Activated naive CD4-positive, alpha-beta T cell treated with anti-CD3 and anti-CD28 coated beads, Interleukin-2, amount 50 U/mL, for 72 hours (primary cell): ENCODE results near the gene DLG2. TPM values are rescaled to one million over a fixed set of nuclear protein-coding genes. Genes with fewer than 3 reads are reported as not detected.

Experiments
- ATAC-seq, 2 donors: fragments of 150-1000 bp; cut with Tn5 transposase; 2 replicates each; pipeline ENCODE4 v1.10.0; 2021; ENCODE audit warnings: mild to moderate bottlenecking in 2 of 2, moderate library complexity in 2 of 2
- DNase-seq, 2 donors: peaks; one replicate each; pipeline ENCODE4 v3.0.0; 2021 to 2022; ENCODE audit warnings: low spot score in 2 of 2
- H3K27ac Mint-ChIP-seq, 2 donors: one replicate each; pipeline ENCODE4 v1.8.0; 2022; ENCODE audit warnings: mild to moderate bottlenecking in 2 of 2, mixed read lengths in 2 of 2
- H3K36me3 Mint-ChIP-seq, 2 donors: one replicate each; pipeline ENCODE4 v1.8.0; 2022; ENCODE audit warnings: mixed read lengths in 2 of 2
- H3K9me3 Mint-ChIP-seq, 2 donors: one replicate each; pipeline ENCODE4 v1.8.0; 2022; ENCODE audit warnings: mixed read lengths in 2 of 2
- total RNA-seq, 2 donors: library from RNA; stranded (reverse); gene quantifications; one replicate each; pipeline ENCODE4 v1.2.3, GENCODE V29; 2022

DLG2 gene
- total RNA-seq, 2 donors from 2014 or later = 4.2 to 5.4 TPM

DNA sequence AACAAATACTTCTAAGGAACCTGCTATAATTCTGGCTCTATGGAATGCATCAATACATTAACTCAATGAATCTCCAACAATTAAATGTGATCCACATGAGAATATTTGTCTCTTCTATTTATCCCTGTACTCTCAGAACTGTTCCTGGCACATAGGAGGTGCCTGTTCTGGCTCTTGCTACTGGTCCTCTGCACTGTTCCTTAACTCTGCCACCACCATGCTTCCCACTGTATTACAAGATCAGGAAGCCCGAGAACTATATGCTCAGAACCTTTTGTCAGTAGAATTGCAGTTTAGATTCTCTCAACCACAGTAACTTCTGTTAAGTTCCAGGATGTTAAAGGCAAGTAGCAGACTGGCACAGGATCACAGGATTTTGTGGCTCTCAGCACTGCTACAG, 1964.7 kb downstream of the DLG2 start:
- Mint-ChIP-seq H3K9me3 (no peaks in the 10 kb centered on the region), H3K27ac (no peak overlapping the region), H3K36me3 (no peaks in the 10 kb centered on the region)
- DNase-seq (no peak), ATAC-seq (no peak)

DNA sequence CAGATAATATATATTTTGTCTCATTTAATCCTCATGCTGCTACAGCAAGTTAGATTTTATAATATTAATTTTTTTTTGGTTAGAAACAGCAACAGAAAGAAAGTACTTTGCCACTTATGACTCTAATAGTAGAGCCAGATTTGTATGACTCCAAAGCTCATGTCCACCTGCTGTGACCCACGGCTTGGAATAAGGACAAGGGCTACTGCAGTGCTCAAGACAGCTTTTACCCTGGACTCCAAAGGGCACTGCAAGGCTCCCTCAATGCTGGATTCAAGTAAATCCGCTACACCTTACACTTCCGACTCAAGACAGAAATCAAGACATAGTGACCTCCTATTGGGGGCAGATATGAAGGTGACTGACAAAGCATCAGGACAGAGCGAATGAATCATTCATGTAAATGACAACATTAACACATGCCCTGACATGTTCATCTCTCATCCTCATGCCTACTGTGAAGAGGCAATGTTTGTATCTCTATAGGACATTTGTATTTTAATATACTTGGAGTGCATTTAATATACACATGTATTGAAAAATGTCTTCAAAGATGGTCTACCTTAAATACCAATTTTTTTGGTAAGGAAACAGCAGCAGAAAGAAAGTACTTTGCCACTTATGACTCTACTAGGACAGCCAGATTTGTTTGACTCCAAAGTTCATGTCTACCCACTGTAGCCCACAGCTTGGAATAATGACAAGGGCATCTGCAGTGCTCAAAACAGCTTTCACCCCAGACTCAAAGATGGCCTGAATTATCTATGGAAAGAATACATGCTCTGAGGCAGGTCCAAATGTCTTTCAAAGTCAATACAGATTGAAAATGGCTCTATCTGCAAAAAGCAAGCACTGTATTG, 1965.4 kb downstream of the DLG2 start:
- DNase-seq = no peak
- ATAC-seq = no peak
- H3K27ac Mint-ChIP-seq = no peak overlapping the region
- H3K9me3 Mint-ChIP-seq = no peaks in the 10 kb centered on the region
- H3K36me3 Mint-ChIP-seq = no peaks in the 10 kb centered on the region

DNA sequence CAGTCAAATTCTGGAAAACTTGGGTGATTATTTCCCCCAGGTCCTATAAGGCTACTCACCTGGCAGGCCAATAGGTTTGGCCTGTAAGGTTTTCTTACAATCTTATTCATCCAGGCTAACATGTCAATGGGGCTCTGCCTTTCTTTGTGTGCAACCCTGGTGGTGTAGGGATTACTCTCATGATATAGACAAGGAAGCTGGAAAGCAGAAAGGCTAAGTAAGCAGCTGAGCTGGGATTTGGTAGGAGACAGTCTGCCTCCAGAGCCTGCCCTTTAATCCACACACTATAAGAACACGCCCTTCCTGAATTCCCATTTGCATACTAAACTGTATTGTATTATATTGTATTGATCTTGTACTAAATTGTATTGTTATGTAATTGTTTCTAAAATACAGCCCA, 1967.7 kb downstream of the DLG2 start:
- no peak for ATAC-seq
- no peak for DNase-seq
- H3K27ac Mint-ChIP-seq = no peak overlapping the region
- no peaks in the 10 kb centered on the region for H3K9me3 Mint-ChIP-seq
- H3K36me3 Mint-ChIP-seq = no peaks in the 10 kb centered on the region

DNA sequence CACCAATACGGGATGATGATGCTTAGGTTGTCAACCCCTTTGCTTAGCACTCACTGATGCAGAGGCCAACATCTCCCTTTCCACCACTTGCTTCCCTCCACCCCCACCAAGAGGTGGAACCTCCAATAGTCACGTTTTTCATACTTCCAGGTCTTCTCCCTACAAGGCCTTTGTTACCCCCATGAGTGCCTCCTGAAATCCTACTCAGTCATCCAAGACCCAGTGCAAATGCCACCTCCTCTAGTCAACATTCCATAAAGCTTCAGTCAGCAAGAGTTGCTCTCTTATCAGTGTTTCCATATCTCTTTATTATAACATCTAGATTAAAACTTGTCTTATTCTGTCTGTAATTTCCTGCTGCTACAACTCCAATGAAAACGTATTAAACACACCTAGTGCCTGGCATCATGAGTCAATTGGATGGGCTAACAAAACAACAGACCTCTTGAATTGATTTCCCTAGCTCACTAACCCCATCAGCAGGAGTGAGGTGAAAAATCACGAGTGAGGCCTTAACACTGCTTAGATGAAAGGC, 1970.3 kb downstream of the DLG2 start:
- H3K27ac Mint-ChIP-seq = no peak overlapping the region
- no peak for ATAC-seq
- DNase-seq = no peak
- no peaks in the 10 kb centered on the region for H3K9me3 Mint-ChIP-seq
- H3K36me3 Mint-ChIP-seq = no peaks in the 10 kb centered on the region

DNA sequence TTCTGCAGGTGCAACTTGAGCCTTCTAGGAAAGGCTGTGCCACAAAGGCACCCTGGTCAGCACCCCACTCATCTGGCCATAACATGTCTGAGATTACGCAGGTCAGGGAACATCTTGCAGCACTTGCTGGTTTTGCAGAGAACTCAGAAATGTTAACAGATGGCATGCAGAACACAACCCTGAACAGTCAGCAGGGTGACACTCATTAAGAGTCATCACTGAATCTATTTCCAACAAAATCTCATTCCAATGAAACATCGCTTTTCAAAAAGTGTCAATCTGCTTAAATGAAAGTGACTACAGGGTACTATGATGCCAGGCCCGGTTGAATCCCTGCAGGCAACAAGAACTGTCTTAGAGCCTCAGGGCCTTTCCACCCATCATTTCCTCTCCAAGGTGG, 1971.2 kb downstream of the DLG2 start:
- ATAC-seq (no peak), DNase-seq (no peak)
- Mint-ChIP-seq H3K27ac (no peak overlapping the region), H3K9me3 (no peaks in the 10 kb centered on the region), H3K36me3 (no peaks in the 10 kb centered on the region)

DNA sequence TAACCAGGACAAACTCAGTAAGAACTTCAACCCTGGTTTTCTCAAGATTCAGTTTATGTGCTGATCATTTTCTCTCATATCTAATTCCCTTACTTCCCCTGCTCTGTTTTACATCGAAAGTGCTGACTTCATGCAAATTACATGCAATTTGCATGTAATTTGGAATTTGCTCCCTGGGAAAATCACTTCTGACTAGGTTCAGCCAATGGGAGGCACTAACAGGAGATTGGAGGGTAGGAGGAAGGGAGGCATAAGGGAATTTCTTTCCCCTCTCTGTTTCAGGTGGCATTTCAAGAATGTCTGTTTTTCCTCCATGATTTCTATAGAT, 1977.7 kb downstream of the DLG2 start:
- ATAC-seq (no peak), DNase-seq (no peak)
- Mint-ChIP-seq H3K9me3 (no peaks in the 10 kb centered on the region), H3K27ac (no peak overlapping the region), H3K36me3 (no peaks in the 10 kb centered on the region)

DNA sequence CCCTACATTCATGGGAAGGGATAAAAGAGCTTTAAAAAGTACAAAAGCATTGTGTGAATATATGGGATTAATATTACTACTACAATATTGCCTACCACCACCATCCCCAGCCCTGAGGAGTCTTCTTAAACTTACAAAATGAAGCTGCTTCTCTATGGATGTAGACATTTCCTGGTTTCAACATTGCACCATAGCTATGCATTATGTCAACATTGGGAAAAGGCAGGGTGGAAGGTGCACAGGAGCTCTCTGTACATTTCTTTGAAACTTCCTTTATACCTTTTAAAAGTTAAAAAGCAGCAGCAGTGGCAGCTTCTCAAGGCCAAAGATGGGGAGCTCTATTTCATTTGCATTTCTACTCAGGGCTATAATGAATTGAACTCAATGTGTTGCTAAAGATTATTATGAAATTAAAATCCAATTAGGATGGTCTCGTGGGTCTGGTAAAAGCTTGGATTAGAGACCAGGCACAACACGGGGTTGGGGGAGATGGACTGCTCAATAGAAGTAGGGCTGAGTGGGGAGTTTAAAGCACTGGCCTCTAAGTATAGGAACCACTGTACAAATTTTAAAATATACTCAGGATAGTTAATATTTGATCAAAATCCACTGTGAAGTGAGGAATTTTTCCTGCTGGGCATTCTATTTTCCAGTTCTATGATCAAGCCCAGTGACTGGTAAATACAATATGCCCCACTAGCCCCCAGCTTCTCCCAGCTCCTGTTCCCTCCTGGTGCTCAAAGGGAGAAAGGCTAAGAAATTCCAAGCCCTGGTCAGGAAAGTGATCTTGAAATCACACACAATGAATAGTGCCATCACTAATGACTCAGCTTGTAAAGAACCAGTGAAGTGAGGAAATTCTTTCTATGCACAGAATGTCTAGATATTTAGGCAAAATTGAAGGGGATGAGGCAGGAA, 1978.3 kb downstream of the DLG2 start:
- H3K36me3 Mint-ChIP-seq = no peaks in the 10 kb centered on the region
- no peak for DNase-seq
- H3K27ac Mint-ChIP-seq = no peak overlapping the region
- ATAC-seq = no peak
- H3K9me3 Mint-ChIP-seq = no peaks in the 10 kb centered on the region

DNA sequence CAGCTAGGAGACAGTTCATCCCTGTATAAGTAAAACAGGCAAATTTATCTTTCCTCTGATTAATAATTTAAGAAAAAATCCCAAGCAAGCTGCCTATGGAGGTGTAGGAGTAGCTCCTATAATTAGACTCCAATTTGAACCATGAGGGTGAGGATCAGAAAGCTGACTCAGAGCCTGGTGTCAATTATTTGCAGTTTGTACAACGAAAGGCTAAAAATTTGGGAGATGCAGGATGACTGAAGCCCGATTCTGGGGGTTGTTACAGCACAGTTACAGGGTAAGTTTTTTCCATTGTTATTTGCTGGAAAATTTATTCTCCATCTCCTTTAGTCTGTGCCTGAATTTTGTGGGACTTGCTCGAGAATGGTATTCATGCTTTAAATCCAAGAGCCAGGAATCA, 1981.6 kb downstream of the DLG2 start:
- ATAC-seq (no peak), DNase-seq (no peak)
- no peaks in the 10 kb centered on the region for H3K36me3 Mint-ChIP-seq
- H3K9me3 Mint-ChIP-seq = no peaks in the 10 kb centered on the region
- no peak overlapping the region for H3K27ac Mint-ChIP-seq

DNA sequence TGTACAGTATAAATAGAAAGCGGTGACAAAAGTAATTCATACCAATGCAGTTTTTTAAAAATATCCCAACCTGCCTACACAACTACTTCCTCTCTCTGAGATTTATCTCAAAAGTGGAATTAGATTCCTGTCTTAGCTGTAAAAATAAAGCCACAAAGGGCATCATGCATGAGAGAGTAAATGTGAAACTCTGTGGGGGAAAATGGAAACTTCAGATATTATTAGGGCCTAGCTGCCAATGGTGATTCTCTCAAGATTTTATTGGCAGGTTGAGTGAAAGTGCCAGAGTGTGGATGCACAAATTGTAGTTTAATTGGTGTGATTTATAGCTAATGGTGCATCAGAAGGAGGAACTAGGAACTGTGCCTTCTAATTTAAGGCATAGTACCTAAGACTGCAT, 1984.0 kb downstream of the DLG2 start:
- Mint-ChIP-seq H3K27ac (no peak overlapping the region), H3K9me3 (no peaks in the 10 kb centered on the region), H3K36me3 (no peaks in the 10 kb centered on the region)
- no peak for ATAC-seq
- DNase-seq = no peak

DNA sequence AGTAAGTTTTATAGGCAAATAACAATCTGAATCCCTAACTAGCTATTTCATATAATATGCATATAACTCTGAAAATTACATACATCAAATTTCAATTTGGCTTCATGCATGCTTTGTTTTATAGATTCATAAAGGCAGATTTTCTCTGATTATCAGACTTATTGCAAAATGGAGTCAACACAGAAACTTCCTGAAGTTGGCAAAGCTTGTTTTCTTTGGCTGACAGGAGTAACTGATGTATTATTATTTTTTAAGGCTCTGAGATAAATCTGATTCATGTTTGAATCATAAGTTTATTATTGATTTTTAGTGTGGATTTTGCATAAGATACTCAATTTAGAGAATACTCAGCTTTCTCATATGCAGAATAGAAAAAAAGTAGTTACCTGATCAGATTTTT, 1984.6 kb downstream of the DLG2 start:
- no peak overlapping the region for H3K27ac Mint-ChIP-seq
- DNase-seq (no peak), ATAC-seq (no peak)
- no peaks in the 10 kb centered on the region for H3K36me3 Mint-ChIP-seq
- no peaks in the 10 kb centered on the region for H3K9me3 Mint-ChIP-seq

DNA sequence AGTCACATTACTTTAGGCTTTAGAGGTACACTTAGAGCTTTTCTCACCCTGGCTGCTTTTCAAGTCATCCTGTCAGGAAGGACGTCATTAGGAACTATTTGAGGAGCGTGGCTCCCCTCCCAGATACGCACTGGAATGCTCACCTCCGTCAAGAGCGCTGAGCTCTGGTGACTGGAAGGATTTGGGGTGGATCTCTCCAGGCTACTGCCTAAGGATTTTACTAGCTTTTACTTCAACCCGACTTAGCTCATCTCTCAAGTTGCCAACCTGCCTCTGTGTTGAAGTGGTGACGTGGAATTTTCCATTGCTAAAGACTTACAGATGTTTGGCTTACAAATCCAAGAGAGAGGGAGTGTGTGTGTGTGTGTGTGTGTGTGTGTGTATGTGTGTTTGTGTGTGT, 1985.6 kb downstream of the DLG2 start:
- H3K36me3 Mint-ChIP-seq = no peaks in the 10 kb centered on the region
- DNase-seq (no peak), ATAC-seq (no peak)
- H3K27ac Mint-ChIP-seq = no peak overlapping the region
- no peaks in the 10 kb centered on the region for H3K9me3 Mint-ChIP-seq

DNA sequence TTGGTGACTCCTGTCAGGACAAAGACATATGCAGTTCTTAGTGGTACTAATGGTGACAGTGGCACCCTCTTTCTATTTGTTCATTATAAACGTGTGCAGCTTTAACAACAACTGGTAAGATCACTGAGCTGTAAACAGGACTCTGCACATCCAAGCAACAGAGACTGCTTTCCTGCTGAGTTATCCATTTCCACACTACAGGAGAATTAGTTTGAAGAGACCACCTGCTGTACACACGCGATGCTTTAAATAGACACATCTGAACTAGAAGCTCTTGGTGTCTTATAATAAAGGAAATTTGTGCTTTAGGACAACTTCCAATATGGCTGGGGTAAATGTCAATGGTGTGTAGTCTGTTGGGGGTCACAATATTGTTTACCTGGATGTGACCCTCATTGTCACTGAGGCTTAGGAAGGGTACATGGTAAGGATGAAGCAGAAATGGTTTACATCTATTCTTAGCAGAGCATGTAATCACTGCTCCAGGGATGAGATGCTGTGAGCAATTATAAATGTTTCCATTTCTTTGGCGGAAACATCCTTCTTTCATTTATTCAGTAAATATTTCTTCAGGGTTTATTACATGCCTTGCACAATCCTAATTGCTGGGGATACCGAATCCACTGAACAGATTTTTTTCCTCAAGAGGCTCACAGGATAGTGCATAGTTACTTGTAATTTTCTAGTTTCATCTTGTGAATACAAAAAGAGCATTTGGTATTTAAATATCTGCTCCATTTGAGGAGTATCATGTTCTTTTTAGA, 1987.0 kb downstream of the DLG2 start:
- no peak for ATAC-seq
- Mint-ChIP-seq H3K27ac (no peak overlapping the region), H3K9me3 (no peaks in the 10 kb centered on the region), H3K36me3 (no peaks in the 10 kb centered on the region)
- no peak for DNase-seq

DNA sequence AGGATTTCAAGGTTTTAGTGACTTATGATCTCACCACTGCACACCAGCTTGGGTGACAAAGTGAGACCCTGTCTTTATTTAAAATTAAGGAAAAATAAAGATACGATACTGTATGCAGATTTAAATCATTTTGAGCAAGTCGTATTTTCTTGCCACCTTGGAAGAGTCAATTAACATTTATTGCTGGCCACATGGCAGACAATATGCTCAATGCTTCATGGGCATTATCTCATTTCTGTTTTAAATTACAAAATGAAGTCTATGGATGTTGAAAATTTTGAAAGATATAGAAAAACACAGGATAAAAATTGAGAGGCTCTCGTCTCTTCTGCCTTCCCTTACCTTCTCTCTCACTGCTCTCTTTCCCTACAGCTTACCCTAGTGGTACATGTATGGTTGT, 1992.0 kb downstream of the DLG2 start:
- no peak for DNase-seq
- H3K36me3 Mint-ChIP-seq = no peaks in the 10 kb centered on the region
- ATAC-seq = no peak
- H3K27ac Mint-ChIP-seq = no peak overlapping the region
- H3K9me3 Mint-ChIP-seq = no peaks in the 10 kb centered on the region

DNA sequence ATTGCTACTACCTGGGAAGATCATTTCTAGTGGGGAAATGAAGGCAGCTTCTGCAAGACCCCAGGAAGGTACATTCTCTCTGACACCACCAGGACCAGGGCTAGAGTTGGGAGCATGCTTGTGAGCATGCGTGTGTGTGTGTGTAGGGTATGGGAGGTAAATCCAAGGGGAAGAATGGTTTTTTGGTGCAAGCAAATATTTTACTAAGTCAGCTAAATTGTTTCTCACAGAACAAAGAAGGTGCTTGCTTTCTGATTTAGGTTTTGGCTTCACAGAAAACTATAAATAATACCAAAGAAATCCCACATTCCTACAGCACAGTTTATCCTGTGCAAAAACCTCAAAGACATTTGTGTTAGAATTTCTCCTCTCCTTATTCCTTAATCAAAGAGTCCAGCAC, 1996.9 kb downstream of the DLG2 start:
- no peak overlapping the region for H3K27ac Mint-ChIP-seq
- no peaks in the 10 kb centered on the region for H3K36me3 Mint-ChIP-seq
- no peak for DNase-seq
- no peak for ATAC-seq
- no peaks in the 10 kb centered on the region for H3K9me3 Mint-ChIP-seq

DNA sequence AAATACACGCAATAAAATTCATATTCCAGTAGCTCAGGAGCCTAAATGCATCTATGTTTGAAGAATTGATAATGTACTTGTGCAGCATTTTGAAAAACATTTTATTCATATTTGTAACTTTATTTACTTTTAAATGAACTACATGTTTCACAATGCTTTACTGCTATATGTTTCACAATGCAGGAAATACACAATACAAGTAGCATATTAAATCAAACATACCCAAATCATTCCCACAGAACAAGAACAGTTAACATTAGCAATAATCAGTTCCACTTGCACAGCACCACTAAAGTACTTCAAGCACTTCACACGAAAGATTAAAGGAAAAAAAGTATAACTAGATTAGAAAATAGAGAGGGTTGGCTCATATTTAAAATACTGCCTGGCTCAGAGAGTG, 1997.4 kb downstream of the DLG2 start:
- Mint-ChIP-seq H3K9me3 (no peaks in the 10 kb centered on the region), H3K36me3 (no peaks in the 10 kb centered on the region), H3K27ac (no peak overlapping the region)
- DNase-seq (no peak), ATAC-seq (no peak)

DNA sequence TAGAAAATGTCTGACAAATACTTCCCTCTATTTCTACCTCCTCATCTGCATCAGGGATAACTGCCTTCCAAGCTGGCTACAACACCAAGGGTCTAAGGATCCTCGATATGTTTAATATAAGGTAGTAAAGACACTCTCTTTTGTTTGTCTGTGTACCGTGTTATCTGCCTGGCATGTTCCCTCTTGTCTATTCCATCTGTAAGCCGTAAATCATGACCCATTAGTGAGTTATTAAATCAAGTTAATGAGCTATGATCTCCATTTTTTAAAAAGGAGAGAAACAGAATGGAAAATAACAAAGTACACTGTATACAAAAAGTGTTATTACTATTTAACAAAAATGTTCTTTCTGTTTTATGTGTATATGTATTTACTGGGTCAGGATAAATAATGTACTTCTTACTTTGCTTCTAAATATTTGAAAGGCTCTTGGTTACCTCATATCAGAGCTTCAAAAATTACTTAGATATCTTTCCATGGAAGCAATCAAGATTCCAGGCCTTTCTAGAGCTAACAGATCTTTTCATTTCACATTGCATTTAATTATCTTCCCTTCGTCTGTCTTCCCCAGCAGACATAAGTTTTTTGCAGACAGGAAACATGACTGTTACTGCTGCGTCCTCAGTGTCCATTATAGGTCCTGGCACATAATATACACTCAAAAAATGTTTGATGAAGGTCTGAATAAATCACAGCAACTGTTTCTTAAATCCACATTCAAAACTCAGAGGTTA, 1998.4 kb downstream of the DLG2 start:
- no peak for DNase-seq
- no peak for ATAC-seq
- H3K27ac Mint-ChIP-seq = no peak overlapping the region
- H3K36me3 Mint-ChIP-seq = no peaks in the 10 kb centered on the region
- H3K9me3 Mint-ChIP-seq = no peaks in the 10 kb centered on the region
